HepG2 (cell line): ENCODE results near the gene HSDL1.

Source experiments
- CREM ChIP-seq, 2 experiments: sonication (generic) in 1 of 2; formaldehyde crosslinking in 1 of 2; IDR thresholded peaks; 2 replicates each; pipeline versions ENCODE4 v1.4.0 to v1.6.1; 2016 to 2020; ENCODE audit warnings: antibody characterized with exemption in 1 of 2, mild to moderate bottlenecking in 1 of 2, missing genetic modification reagents in 1 of 2
- IKZF4 ChIP-seq: sonication (generic); formaldehyde crosslinking; IDR thresholded peaks from 2 replicates; pipeline ENCODE4 v1.5.1; 2020; ENCODE audit warnings: borderline replicate concordance, mild to moderate bottlenecking, low read depth, missing genetic modification reagents; ENCODE audit errors: not compliant biosample characterization
- MAF1 ChIP-seq: sonication (generic); formaldehyde crosslinking; IDR thresholded peaks from 2 replicates; pipeline ENCODE4 v1.5.0; 2020; ENCODE audit warnings: missing genetic modification reagents, borderline replicate concordance
- MAFF ChIP-seq: IDR thresholded peaks from 2 replicates; pipeline ENCODE4 v1.6.1; 2011; ENCODE audit warnings: low read depth, low read length, improper control_type of control experiment
- MYNN ChIP-seq: sonication (generic); formaldehyde crosslinking; IDR thresholded peaks from 2 replicates; pipeline ENCODE4 v1.4.0; 2020; ENCODE audit warnings: mild to moderate bottlenecking, low read depth, missing genetic modification reagents
- POLR2A ChIP-seq, 2 experiments: IDR thresholded peaks; 2 replicates each; pipeline ENCODE4 v1.6.1; 2011; ENCODE audit warnings: low read depth in 2 of 2, low read length in 2 of 2, mild to moderate bottlenecking in 1 of 2, moderate library complexity in 1 of 2; ENCODE audit not compliant: insufficient read depth in 1 of 2
- ZNF274 ChIP-seq: sonication (generic); formaldehyde crosslinking; IDR thresholded peaks from 2 replicates; pipeline ENCODE4 v1.5.1; 2020; ENCODE audit warnings: mild to moderate bottlenecking, missing genetic modification reagents
- TF ChIP-seq, protein P1 (sequence below): sonication (generic); formaldehyde crosslinking; IDR thresholded peaks from 2 replicates; pipeline ENCODE4 v1.5.0; 2020; ENCODE audit warnings: mild to moderate bottlenecking, missing genetic modification reagents, moderate library complexity

DNA sequence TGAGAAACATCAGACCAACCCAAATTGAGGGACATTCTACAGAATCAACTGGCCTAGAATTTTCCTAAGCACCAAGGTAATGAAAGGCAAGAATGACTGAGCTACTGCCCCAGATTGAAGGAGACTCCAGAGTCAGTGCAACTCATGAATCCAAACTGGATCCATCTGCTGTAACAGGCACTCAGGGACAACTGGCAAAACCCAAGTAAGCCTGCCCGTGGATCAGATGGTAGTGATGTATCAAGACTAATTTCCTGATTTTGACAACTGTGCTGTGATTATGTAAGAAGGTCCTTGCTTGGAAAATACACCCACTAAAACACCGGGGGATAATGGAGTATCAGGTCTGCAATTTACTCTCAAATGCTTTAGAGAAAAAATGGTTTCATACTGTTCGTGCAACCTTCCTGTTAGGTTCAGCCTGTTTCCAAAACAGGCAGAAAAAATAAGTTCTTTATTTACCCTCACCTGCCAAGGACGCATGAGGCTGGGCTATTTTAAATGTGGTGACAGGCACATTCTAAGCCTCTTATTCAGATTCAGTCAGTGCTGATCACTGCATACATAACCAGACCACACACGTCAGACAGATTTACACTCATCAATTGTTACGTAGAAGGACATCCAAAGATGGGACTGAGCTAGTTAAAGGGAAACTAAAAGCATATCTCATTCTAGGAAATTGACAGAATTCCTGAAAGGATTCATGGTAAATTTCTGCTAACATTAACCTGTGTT, 35.2 kb downstream of the HSDL1 start:
- no peak for TF ChIP-seq MAF1
- TF ChIP-seq, protein P1, sequence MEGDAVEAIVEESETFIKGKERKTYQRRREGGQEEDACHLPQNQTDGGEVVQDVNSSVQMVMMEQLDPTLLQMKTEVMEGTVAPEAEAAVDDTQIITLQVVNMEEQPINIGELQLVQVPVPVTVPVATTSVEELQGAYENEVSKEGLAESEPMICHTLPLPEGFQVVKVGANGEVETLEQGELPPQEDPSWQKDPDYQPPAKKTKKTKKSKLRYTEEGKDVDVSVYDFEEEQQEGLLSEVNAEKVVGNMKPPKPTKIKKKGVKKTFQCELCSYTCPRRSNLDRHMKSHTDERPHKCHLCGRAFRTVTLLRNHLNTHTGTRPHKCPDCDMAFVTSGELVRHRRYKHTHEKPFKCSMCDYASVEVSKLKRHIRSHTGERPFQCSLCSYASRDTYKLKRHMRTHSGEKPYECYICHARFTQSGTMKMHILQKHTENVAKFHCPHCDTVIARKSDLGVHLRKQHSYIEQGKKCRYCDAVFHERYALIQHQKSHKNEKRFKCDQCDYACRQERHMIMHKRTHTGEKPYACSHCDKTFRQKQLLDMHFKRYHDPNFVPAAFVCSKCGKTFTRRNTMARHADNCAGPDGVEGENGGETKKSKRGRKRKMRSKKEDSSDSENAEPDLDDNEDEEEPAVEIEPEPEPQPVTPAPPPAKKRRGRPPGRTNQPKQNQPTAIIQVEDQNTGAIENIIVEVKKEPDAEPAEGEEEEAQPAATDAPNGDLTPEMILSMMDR (CRISPR knock-in tag), result no peak
- no peak for TF ChIP-seq POLR2A (IDR thresholded peaks at IDR 0.05; ENCODE audit: insufficient read depth in 1 of 2, low read depth in 2 of 2, low read length in 2 of 2)
- TF ChIP-seq MAFF, result no peak
- no peak for TF ChIP-seq ZNF274
- TF ChIP-seq MYNN (CRISPR knock-in tag), result no peak
- no peak for TF ChIP-seq CREM (IDR thresholded peaks at IDR 0.05)
- no peak for TF ChIP-seq CREM (CRISPR knock-in tag; IDR thresholded peaks at IDR 0.05)
- TF ChIP-seq IKZF4 (CRISPR knock-in tag), result no peak
